ENCODE data around the gene RPGRIP1L.
"Not testable (repeated sequence)": the region's sequence is repeated elsewhere in the genome, so short reads cannot be mapped to it uniquely, and the experiment has no call there.

Gene RPGRIP1L

GRCh38 chr16:53711390-53711789, 7.7 kb upstream of the RPGRIP1L start:
- DNase-seq: no peak

- no peak for DNase-seq
Measured at GRCh38 chr16:53708490-53708889, 4.8 kb upstream of the RPGRIP1L start.

- no peak for DNase-seq
Measured at GRCh38 chr16:53707671-53708070, 4.0 kb upstream of the RPGRIP1L start.

- DNase-seq: no peak
Measured at GRCh38 chr16:53704445-53704813, 770 bp upstream of the RPGRIP1L start.

GRCh38 chr16:53698271-53698670, 5.4 kb downstream of the RPGRIP1L start:
- not testable (repeated sequence) for DNase-seq

DNA sequence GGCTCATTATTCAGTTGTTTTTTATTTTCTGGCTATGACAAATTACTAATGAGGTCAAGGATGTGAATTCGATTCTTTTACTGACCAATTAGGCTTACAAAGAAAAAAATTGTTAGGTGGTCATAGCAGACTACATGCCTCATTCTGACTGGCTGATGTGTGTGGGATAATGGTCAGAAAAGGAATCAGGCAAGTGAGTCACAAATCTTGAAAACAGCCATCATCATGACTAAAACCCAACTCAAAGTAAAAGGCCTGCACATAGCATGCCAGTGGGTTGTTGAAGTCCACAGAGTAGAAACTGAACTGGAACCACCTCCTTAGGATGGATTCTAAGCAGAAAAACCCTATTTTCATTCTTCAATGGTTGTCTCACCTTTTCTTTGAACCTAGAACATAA, 8.6 kb downstream of the RPGRIP1L start:
- DNase-seq: no peak

DNA sequence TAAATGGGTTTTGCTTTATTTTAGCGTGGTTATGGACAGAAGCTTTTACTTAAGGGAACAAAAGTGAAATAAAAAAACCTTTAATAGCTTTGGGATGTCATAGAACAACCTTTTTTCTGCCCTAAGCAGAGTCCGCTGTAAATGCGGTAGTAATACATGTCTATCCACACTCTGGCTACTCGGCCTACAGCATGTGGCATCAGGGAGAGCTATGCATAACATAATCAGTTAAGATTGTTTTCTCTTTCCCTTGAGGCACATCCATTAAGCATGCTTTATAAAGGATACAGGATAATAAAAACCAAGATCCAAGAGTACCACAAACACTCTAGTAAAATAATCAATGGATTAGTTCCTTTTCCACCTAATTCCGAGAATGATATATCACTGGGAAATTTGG, 10.3 kb downstream of the RPGRIP1L start:
- no peak for DNase-seq

GRCh38 chr16:53692146-53692545, 11.5 kb downstream of the RPGRIP1L start:
- DNase-seq: no peak

- no peak for DNase-seq
Measured at GRCh38 chr16:53690771-53691170, 12.9 kb downstream of the RPGRIP1L start.

- no peak for DNase-seq
Measured at GRCh38 chr16:53689636-53690035, 14.0 kb downstream of the RPGRIP1L start.

DNA sequence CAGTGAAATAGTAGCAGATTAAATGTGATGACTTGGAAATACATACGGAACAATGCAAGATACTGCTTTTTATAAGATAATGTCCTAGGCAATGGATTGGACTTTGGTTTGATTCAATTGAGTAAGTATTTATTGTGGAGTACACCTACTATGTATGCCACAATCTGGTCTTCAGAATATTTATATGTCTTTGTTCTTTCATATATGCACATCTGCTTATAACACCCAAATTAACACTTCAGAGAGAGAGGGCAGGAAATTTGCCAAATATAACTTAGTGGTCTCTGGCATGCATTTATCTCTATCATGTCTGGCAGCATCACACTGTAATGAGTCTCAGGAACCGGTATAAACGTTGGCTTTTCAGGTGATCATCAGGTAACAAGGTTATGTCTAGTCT, 16.9 kb downstream of the RPGRIP1L start:
- DNase-seq: no peak

DNA sequence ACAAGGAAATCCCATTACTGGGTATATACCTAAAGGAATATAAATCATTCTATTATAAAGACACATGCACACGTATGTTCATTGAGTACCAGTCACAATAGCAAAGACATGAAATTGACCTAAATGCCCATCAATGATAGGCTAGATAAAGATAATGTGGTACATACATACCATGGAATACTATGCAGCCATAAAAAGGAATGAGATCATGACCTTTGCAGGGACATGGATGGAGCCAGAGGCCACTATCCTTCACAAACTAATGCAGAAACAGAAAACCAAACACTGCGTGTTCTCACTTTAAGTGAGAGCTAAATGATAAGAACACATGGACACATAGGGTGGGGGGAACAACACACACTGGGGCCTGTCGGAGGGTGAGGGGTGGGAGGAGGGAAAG, 18.3 kb downstream of the RPGRIP1L start:
- not testable (repeated sequence) for DNase-seq

DNA sequence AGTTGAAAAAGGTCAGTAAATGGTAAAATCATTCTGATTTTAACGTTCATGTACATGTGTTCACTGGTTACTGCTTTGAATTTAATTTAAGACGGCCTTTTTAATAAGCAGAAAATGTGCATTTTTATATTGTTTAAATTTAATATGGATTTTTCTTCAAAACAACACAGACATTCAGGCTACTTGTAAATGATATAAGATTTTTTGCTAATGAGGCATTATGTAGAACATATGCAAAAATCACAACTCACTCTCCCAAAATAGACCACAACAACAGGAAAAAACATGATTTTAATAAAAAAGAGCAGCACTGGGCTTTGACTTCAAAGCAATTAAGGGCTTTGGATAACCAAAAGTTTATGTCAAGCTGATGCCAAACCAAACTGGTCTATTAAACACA, 22.3 kb downstream of the RPGRIP1L start:
- no peak for DNase-seq

GRCh38 chr16:53680756-53681155, 22.9 kb downstream of the RPGRIP1L start:
- no peak for DNase-seq

- no peak for DNase-seq
Measured at GRCh38 chr16:53678756-53679343, 24.8 kb downstream of the RPGRIP1L start.

DNA sequence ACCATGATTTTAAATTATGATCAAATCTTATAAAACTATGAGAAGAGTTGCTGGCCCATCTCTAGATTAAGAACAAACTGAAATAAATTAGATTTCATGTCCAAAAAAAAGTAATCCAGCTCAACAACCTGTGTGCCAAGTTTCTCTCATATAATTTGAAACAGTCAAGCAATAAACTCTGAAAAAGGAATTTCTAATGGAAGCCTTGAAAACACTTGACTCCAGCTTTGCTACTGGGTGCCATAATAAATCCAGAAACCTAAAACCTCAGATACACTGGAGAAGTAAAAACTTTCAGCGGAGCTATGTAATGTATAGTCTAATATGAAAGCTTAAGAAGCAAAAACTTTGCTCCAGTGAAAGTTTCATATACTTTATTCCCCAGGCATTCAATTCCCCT, 25.5 kb downstream of the RPGRIP1L start:
- DNase-seq: no peak

GRCh38 chr16:53673189-53673588, 30.5 kb downstream of the RPGRIP1L start:
- DNase-seq: no peak

- no peak for DNase-seq
Measured at GRCh38 chr16:53672461-53672860, 31.2 kb downstream of the RPGRIP1L start.

DNA sequence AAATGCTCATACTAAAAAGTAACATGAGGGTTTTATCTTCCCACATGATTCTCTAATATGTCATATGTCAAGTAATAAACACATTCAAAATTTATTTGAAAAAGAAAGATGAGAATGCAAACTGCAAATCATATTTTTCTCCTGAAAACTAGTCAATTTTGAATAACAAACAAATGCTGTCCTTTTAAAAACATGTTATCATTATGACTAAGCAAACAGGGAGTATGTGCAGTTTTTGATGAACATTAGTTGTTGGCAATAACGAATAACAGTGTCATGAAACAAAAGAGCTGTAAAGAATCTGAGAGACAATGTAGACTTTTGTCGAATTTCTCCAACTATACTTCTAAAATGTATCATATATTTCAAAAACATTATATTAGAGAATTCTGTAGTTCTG, 34.8 kb downstream of the RPGRIP1L start:
- DNase-seq: no peak

DNA sequence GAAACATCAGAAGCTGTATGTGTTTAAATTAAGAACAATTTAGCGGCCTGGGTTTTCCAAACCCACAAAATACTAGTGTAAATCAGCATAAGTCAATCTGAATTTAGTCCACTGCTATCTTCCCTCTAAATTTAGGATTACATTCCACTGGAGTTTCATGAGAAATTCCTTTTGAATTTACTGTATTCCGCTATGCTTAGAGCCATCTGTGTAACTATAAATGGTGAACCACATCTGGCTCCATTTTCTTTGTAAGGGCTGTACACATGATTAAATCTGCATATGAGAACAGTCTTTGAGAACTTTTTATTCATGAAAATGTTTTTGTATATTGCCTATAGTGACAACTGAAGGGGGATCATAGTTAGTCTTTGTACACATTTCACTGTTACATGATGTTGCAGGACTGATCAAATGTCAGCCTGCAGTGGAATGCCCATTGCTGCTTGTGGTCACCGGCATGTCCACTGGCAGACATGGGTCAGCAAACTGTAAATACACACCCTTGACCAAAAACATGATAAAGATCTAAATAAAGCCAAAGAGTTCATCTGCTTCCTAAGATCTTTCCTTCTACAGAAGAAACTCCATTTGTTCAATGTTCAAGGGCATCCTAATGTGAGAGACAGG, 36.8 kb downstream of the RPGRIP1L start:
- DNase-seq: no peak

- no peak for DNase-seq
Measured at GRCh38 chr16:53664724-53665345, 38.8 kb downstream of the RPGRIP1L start.

DNA sequence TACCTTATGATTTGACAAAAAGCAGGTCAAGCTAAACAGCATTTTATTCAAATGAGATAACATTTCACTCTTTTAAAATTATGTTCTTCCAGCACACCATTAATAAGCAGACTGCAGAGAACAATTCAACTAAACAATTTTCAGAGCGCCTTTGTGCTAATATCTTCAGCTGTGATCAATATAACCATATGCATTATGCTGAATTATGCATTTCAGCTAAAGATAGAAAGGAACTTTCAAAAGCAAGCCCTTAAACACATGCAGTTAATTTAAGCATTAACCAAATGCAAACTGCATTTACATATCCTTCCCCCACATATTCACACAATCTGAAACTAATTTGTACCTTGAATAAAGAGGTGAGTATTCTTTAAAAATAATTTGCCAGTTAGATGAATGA, 41.6 kb downstream of the RPGRIP1L start:
- DNase-seq: no peak

GRCh38 chr16:53654946-53655345, 48.7 kb downstream of the RPGRIP1L start:
- DNase-seq: no peak

- no peak for DNase-seq
Measured at GRCh38 chr16:53651357-53651756, 52.3 kb downstream of the RPGRIP1L start.

DNA sequence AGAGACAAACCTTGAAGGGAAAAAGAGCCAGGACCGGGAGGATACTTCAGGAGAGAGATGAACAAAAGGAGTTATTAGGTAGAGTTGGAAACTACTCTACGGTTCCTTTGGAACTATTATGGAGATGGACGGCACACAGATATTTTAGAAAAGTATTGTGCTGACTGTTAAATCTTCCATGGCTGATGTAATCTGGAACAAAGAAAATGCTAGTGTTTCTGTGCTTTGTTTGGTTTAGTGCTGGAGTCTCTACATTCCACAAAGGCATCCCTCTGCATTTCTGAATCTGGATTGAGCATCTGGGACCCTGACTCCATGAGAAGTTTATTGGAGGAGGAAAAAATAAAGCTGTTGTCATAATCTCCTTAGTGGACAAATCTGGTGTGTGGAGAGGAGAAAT, 57.2 kb downstream of the RPGRIP1L start:
- DNase-seq: no peak
